GM12891 (cell line): ENCODE measurements around the gene EML4.

Experiments used
- POLR2A ChIP-seq: IDR thresholded peaks from 2 replicates; pipeline ENCODE4 v1.6.1; 2011; ENCODE audit warnings: low read depth, low read length, control low read depth
- POLR2AphosphoS5 ChIP-seq: IDR thresholded peaks from 2 replicates; pipeline ENCODE4 v1.6.1; 2011; ENCODE audit warnings: low read depth, low read length, control low read depth

DNA sequence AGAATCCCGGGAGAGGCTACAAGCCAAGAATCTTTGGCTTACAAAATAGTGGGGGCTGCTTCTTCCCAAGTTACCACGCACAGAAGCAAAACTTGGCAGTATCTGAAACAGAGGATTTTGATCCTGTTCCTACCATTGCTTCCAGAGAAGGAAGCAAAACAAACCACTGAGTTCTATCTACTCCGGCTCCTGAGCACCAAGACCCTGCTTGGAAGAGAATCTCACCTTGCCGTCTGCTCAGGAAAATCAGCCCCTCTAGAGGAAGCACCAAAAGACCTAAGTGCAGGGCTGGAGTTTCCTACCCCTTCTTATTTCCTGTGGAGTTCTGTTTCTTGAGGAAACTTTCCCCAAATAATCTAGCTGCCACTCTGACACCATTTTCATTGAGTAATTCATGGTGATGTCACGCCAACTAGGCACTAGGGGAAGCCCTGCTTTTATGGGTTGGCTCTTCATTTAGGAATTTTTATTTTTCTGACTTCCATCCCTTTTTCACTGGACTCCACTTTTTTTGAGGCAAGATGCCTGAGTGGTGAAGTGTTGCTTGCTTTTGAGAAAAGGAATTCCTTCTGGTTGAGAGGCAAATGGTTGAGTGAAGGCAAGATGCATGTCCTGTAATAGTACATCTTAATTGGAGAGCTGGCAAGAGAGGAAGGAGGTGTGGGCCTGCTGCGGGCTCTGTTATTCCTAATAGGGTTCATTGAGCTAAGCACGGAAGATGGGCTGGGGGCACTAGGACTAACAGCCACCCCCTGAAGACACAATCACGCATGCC lies 36.8 kb upstream of the EML4 start:
- no peak for TF ChIP-seq POLR2A
- TF ChIP-seq POLR2AphosphoS5, result no peak
